AG04449 (cell line): ENCODE results near the gene SLC28A1.

Experiments used
- CTCF ChIA-PET: fragments of 350-600 bp; formaldehyde crosslinking; extraction: SDS; loops from one replicate; lab custom pipeline; 2021; ENCODE audit warnings: antibody characterized with exemption; lab: Yijun Ruan, JAX
- POLR2A ChIA-PET: fragments of 400-600, 350-600 bp; formaldehyde crosslinking; extraction: SDS; loops from one replicate; lab custom pipeline; 2020; ENCODE audit warnings: antibody characterized with exemption, inconsistent platforms; lab: Yijun Ruan, JAX
- DNase-seq: peaks from one replicate; pipeline ENCODE4 v3.0.0-alpha.2; 2010; ENCODE audit warnings: low read depth, low spot score
- H3K4me3 ChIP-seq: 2 replicates; pipeline ENCODE4 v1.5.1; 2011; ENCODE audit warnings: low read depth, mild to moderate bottlenecking, control low read depth, low read length
- TF ChIP-seq, protein P1 (sequence below): IDR thresholded peaks from one replicate; pipeline ENCODE4 v1.5.1; 2011; ENCODE audit warnings: mild to moderate bottlenecking, moderate library complexity, low read length, control low read depth, inconsistent platforms; ENCODE audit not compliant: insufficient read depth; ENCODE audit errors: missing control alignments

SLC28A1 gene

DNA sequence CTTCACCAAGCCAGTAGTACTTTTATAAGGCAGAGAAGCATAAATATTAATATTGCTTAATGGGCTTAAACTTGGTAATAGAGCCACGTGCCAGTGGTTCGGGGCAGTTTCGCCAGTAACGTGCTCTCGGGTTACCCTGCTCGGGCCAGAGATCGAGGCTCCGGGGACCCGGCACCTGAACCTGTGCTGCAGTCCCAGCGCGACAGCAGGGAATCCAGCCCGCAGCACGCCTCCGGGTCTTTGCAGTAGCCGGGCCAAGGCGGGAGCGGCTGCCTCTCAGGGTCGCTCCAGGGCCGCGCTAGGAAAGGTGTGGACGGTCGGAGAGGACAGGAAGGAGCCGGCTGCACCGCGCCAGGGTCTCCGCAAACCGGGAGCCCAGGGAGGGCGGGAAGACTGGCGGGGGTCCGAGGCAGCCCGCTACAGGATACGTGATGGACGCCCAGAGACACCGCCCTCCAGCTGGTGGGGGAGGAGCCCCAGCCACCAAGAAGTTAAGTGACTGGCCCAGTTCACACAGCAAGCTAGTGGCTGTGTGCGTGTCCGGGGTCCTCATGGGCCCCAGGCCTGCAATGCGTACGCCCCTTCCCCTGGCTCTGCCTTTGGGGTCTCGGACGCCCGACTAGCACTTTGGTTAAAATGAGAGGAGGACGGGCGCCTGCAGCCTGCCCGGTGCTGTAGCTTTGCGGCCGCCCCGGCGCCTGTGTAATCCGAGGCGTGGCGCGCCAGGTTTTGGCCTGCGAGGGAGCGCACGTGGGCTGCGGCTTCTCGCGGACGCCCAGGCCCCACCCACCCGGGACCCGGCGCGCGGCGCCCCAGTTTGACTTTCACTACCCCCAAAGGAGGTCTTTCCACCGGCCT is 96.0 kb downstream of the SLC28A1 start:
- ChIA-PET POLR2A (interaction anchor here (0.7 to 1.7 kb wide), 9 partner anchors 9 to 62 kb away, joined by 3 to 8 read pairs (median 4); no protein-coding TSS in a partner anchor), CTCF (interaction anchor here (0.8 to 2.6 kb wide), 6 partner anchors 9 to 64 kb away, joined by 3 to 15 read pairs (median 4); no protein-coding TSS in a partner anchor)
- H3K4me3 ChIP-seq, result peak overlapping the region; percentile 79
- TF ChIP-seq, protein P1, sequence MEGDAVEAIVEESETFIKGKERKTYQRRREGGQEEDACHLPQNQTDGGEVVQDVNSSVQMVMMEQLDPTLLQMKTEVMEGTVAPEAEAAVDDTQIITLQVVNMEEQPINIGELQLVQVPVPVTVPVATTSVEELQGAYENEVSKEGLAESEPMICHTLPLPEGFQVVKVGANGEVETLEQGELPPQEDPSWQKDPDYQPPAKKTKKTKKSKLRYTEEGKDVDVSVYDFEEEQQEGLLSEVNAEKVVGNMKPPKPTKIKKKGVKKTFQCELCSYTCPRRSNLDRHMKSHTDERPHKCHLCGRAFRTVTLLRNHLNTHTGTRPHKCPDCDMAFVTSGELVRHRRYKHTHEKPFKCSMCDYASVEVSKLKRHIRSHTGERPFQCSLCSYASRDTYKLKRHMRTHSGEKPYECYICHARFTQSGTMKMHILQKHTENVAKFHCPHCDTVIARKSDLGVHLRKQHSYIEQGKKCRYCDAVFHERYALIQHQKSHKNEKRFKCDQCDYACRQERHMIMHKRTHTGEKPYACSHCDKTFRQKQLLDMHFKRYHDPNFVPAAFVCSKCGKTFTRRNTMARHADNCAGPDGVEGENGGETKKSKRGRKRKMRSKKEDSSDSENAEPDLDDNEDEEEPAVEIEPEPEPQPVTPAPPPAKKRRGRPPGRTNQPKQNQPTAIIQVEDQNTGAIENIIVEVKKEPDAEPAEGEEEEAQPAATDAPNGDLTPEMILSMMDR, result no peak
- DNase-seq, result peak; percentile 21

DNA sequence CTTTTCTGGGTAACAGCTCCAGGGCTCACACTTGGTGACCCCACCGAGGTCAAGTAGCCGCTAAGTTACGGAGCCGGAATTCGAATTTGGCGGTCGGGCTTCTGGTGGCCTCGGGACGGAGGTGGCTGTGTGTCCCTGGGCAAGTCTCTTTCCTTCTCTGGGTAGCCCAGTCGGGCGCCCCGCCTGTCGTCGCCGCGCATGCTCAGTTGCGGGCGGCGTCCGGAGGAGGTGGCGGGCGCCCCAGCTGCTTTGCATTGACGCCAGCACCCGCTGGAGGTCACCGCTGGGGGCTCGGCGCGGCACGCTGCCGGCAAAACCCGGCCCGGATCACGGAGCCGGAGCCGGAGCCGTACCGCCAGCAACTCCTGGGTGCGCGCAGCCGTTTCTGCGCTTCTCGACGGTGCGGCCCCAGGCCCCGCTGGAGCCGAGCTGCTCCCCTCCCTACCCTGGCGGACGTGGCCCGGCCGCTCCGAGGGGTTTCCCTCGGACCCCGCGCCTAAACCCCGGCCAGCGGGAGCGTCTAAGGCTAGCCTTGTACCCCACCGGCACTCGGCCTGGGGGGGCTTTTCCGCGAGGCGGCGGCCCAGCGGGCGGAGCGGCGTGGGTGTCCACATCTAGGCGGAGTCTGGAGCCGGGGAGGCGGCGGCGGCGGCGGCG is 96.7 kb downstream of the SLC28A1 start:
- H3K4me3 ChIP-seq, result peak overlapping the region; percentile 79
- DNase-seq, result peak; percentile 63
- ChIA-PET CTCF (interaction anchor here (0.6 to 2.6 kb wide), 7 partner anchors 9 to 64 kb away, joined by 3 to 15 read pairs (median 4); no protein-coding TSS in a partner anchor), POLR2A (interaction anchor here (0.7 to 1.7 kb wide), 9 partner anchors 10 to 62 kb away, joined by 3 to 8 read pairs (median 4); no protein-coding TSS in a partner anchor)
- TF ChIP-seq, protein P1, result peak; percentile 45

DNA sequence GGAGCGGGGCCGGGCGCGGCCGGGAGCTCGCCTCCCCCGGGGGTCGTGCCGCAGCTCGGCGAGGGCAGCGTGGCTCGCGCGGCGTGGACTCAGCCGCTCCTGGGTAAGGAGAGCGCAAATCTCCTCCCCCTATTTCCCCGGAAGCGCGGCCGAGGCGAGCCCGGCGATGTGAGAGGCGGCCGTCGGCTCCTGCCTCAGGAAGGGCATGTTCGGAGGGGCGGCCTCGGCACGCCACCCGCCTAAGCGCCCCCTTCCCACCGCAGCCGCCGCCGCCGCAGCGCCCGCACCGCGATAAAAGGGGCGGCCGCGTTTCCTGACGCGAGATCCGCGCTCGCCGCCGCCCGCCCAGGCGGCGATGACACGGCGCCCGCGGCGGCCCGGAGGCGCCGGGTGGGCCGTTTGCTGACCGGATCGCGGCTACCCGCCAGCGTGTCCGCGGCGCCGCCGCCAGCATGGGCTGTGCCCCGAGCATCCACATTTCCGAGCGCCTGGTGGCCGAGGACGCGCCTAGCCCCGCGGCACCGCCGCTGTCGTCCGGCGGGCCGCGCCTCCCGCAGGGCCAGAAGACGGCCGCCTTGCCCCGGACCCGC is 97.3 kb downstream of the SLC28A1 start, which contains the start of gene PDE8A:
TSS of gene PDE8A (plus strand) at position 146 of the 590 bp plus-strand sequence. CDS start at position 453, 307 bp downstream.
- ChIA-PET CTCF (interaction anchor here (0.6 to 2.6 kb wide), 6 partner anchors 10 to 63 kb away, joined by 3 to 15 read pairs (median 4); no protein-coding TSS in a partner anchor), POLR2A (interaction anchor here (1.0 to 1.7 kb wide), 6 partner anchors 10 to 61 kb away, joined by 3 to 8 read pairs (median 4); no protein-coding TSS in a partner anchor)
- peak within 1 kb of the TSS; percentile 79 for H3K4me3 ChIP-seq
- TF ChIP-seq, protein P1, result no peak
- no peak for DNase-seq

DNA sequence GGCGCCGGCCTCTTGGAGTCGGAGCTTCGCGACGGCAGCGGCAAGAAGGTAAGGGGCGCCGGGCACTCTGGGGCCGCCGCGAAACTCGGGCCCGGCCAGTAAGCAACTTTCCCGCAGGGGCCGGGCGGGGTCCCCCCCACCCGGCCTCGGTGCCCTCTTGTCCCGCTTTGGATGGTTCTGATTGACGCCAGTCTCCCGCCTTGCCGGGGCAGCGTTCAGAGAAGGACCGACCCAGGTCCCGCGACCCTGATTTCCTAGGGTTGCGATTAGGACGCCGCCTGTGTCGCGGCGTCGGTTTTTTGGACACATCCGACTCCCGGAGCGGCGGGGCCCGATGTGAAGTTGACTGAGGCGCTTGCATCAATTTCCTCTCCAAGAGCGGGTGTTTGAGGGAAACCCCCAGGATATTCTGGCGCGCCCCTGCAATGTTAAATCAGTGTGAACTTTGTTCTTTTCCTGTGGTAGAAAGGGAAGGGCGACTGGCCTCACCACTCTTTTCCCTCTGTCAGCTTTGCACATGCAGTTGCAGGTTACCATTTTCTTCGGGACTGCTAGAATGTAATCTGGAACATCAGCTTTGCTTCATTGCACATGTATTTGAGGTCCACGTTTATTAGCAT is 97.9 kb downstream of the SLC28A1 start:
- TF ChIP-seq, protein P1, result no peak
- ChIA-PET POLR2A (no interaction called here), CTCF (interaction anchor here (1.3 to 1.8 kb wide), 2 partner anchors 20 to 25 kb away, joined by 3 to 6 read pairs; no protein-coding TSS in a partner anchor)
- DNase-seq, result no peak
- peak overlapping the region; percentile 79 for H3K4me3 ChIP-seq

DNA sequence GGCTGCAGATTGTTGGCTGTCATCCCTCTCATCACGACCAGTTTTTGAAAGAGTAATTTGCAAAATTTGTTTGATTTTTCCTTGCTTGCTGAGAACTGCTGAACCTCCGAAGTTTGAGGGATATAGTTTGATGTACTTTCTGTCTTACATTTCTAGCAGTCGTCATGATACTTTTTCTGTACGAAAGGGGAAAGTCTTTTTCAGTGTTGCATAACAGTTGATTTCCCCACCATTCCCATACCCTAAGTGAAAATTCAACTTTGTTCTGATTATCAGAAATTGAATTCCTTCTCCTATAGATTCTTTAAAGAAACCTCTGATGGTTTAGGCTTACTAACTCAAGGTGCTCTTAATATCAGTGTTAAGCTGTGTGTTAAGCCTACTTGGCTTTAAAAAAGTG is 98.8 kb downstream of the SLC28A1 start:
- peak overlapping the region; percentile 79 for H3K4me3 ChIP-seq
- CTCF ChIA-PET, result interaction anchor here (1.3 to 1.8 kb wide), 2 partner anchors 19 to 26 kb away, joined by 3 to 6 read pairs; no protein-coding TSS in a partner anchor
- TF ChIP-seq, protein P1, result no peak
- DNase-seq, result no peak
- POLR2A ChIA-PET, result no interaction called here
